H9 (cell line): Measurements from ENCODE around the gene HBG2. TPM values are rescaled to one million over a fixed set of nuclear protein-coding genes. Genes with fewer than 3 reads are reported as not detected.

Experiments used
- DNase-seq: peaks from one replicate; pipeline ENCODE4 v3.0.0-alpha.2; 2017
- H2AFZ ChIP-seq: one replicate; pipeline ENCODE4 v1.6.1; 2013; ENCODE audit warnings: mild to moderate bottlenecking, low read length, control low read depth, moderate library complexity
- H2AK5ac ChIP-seq: 2 replicates; pipeline ENCODE4 v1.6.1; 2013; ENCODE audit warnings: low read length, control low read depth, mixed read lengths; ENCODE audit not compliant: insufficient read length
- H2BK120ac ChIP-seq: one replicate; pipeline ENCODE4 v1.6.1; 2013; ENCODE audit warnings: low read depth, mild to moderate bottlenecking, low read length, control low read depth, inconsistent platforms; ENCODE audit not compliant: poor library complexity, severe bottlenecking
- H2BK12ac ChIP-seq: 2 replicates; pipeline ENCODE4 v1.6.1; 2013; ENCODE audit warnings: low read length, control low read depth, mixed read lengths, low read depth; ENCODE audit not compliant: insufficient read length
- H2BK15ac ChIP-seq: 2 replicates; pipeline ENCODE4 v1.6.1; 2013; ENCODE audit warnings: low read depth, low read length, control low read depth
- H2BK20ac ChIP-seq: one replicate; pipeline ENCODE4 v1.6.1; 2013; ENCODE audit warnings: low read depth, mild to moderate bottlenecking, low read length, control low read depth, inconsistent platforms; ENCODE audit not compliant: poor library complexity, severe bottlenecking
- H2BK5ac ChIP-seq: 2 replicates; pipeline ENCODE4 v1.6.1; 2013; ENCODE audit warnings: low read length, control low read depth, mixed read lengths; ENCODE audit not compliant: insufficient read length
- H3K14ac ChIP-seq: 2 replicates; pipeline ENCODE4 v1.6.1; 2013; ENCODE audit warnings: low read length, control low read depth; ENCODE audit not compliant: insufficient read depth
- H3K18ac ChIP-seq: 2 replicates; pipeline ENCODE4 v1.6.1; 2013; ENCODE audit warnings: low read depth, mild to moderate bottlenecking, mixed read lengths, low read length, control low read depth; ENCODE audit not compliant: insufficient read length
- H3K23ac ChIP-seq: 2 replicates; pipeline ENCODE4 v1.6.1; 2013; ENCODE audit warnings: low read length, control low read depth, mixed read lengths, low read depth; ENCODE audit not compliant: insufficient read length
- H3K23me2 ChIP-seq: 2 replicates; pipeline ENCODE4 v1.6.1; 2013; ENCODE audit warnings: low read depth, mild to moderate bottlenecking, mixed read lengths, low read length, control low read depth; ENCODE audit not compliant: insufficient read length, poor library complexity, severe bottlenecking
- H3K27ac ChIP-seq: 2 replicates; pipeline ENCODE4 v1.5.1; 2013; ENCODE audit warnings: low read length, control low read depth, mixed read lengths, low read depth; ENCODE audit not compliant: insufficient read length
- H3K27me3 ChIP-seq: 2 replicates; pipeline ENCODE4 v1.6.1; 2013; ENCODE audit warnings: low read length, control low read depth, inconsistent platforms; ENCODE audit not compliant: insufficient read depth
- H3K4ac ChIP-seq: 2 replicates; pipeline ENCODE4 v1.6.1; 2013; ENCODE audit warnings: low read depth, mild to moderate bottlenecking, control low read depth, inconsistent platforms, low read length, moderate library complexity
- H3K4me1 ChIP-seq: 2 replicates; pipeline ENCODE4 v1.6.1; 2013; ENCODE audit warnings: low read length, control low read depth, inconsistent platforms; ENCODE audit not compliant: insufficient read depth
- H3K4me2 ChIP-seq: 2 replicates; pipeline ENCODE4 v1.6.1; 2013; ENCODE audit warnings: low read length, control low read depth, mixed read lengths; ENCODE audit not compliant: insufficient read length, insufficient read depth
- H3K56ac ChIP-seq: 2 replicates; pipeline ENCODE4 v1.6.1; 2013; ENCODE audit warnings: low read depth, mild to moderate bottlenecking, mixed read lengths, low read length, control low read depth; ENCODE audit not compliant: insufficient read length
- H3K79me1 ChIP-seq: 2 replicates; pipeline ENCODE4 v1.6.1; 2013; ENCODE audit warnings: low read depth, mild to moderate bottlenecking, moderate library complexity, low read length, control low read depth, inconsistent platforms; ENCODE audit not compliant: insufficient read depth, poor library complexity, severe bottlenecking
- H3K79me2 ChIP-seq: 2 replicates; pipeline ENCODE4 v1.6.1; 2013; ENCODE audit warnings: low read length, control low read depth, inconsistent platforms; ENCODE audit not compliant: insufficient read depth
- H3K9ac ChIP-seq: 2 replicates; pipeline ENCODE4 v1.6.1; 2013; ENCODE audit warnings: low read length, control low read depth, mixed read lengths; ENCODE audit not compliant: insufficient read length; ENCODE audit errors: extremely low read depth
- H3K9me3 ChIP-seq: one replicate; pipeline ENCODE4 v1.6.1; 2013; ENCODE audit warnings: low read depth, low read length, inconsistent platforms; ENCODE audit not compliant: control insufficient read depth
- H3T11ph ChIP-seq: one replicate; pipeline ENCODE4 v1.6.1; 2013; ENCODE audit warnings: mild to moderate bottlenecking, low read length, control low read depth, inconsistent platforms
- H4K20me1 ChIP-seq: one replicate; pipeline ENCODE4 v1.6.1; 2013; ENCODE audit not compliant: control insufficient read depth, insufficient read length, insufficient read depth
- H4K5ac ChIP-seq: 2 replicates; pipeline ENCODE4 v1.6.1; 2013; ENCODE audit warnings: low read depth, mild to moderate bottlenecking, mixed read lengths, low read length, control low read depth; ENCODE audit not compliant: insufficient read length
- H4K8ac ChIP-seq: replicated peaks from 2 replicates; pipeline ENCODE4 v1.6.1; 2013; ENCODE audit warnings: low read length, control low read depth, mixed read lengths, low read depth; ENCODE audit not compliant: insufficient read length
- H4K91ac ChIP-seq: 2 replicates; pipeline ENCODE4 v1.6.1; 2013; ENCODE audit warnings: low read depth, mild to moderate bottlenecking, moderate library complexity, mixed read lengths, low read length, control low read depth; ENCODE audit not compliant: insufficient read length
- H3K27ac Mint-ChIP-seq, 3 experiments: 2 replicates in 2 of 3; 3 replicates in 1 of 3; pipeline ENCODE4 v1.8.0; 2020 to 2021; ENCODE audit warnings: mixed read lengths in 3 of 3, mild to moderate bottlenecking in 1 of 3, moderate library complexity in 1 of 3
- H3K27me3 Mint-ChIP-seq: 2 replicates; pipeline ENCODE4 v1.8.0; 2021; ENCODE audit warnings: low read depth, mild to moderate bottlenecking, moderate library complexity, mixed read lengths
- H3K36me3 Mint-ChIP-seq, 3 experiments: 2 replicates in 2 of 3; 3 replicates in 1 of 3; pipeline ENCODE4 v1.8.0; 2020 to 2021; ENCODE audit warnings: low read depth in 3 of 3, mixed read lengths in 3 of 3; ENCODE audit not compliant: insufficient read depth in 1 of 3
- H3K4me1 Mint-ChIP-seq, 2 experiments: 2 replicates each; pipeline ENCODE4 v1.8.0; 2020; ENCODE audit warnings: mixed read lengths in 2 of 2
- H3K4me3 Mint-ChIP-seq, 2 experiments: 2 replicates in 1 of 2; 3 replicates in 1 of 2; pipeline ENCODE4 v1.8.0; 2020 to 2021; ENCODE audit warnings: mild to moderate bottlenecking in 2 of 2, mixed read lengths in 2 of 2, moderate library complexity in 1 of 2
- H3K9me3 Mint-ChIP-seq, 2 experiments: 2 replicates in 1 of 2; 3 replicates in 1 of 2; pipeline ENCODE4 v1.8.0; 2020; ENCODE audit warnings: mild to moderate bottlenecking in 2 of 2, mixed read lengths in 2 of 2, moderate library complexity in 1 of 2
- total RNA-seq: library from RNA; stranded (reverse); gene quantifications from 2 replicates; pipeline ENCODE4 v1.2.1, GENCODE V29; 2021
- TF ChIP-seq, protein P1 (sequence below): fragments of 200-600 bp; sonication (generic); conservative IDR thresholded peaks from 3 replicates; pipeline ENCODE4 v1.8.0; 2021; ENCODE audit warnings: antibody characterized with exemption, mild to moderate bottlenecking

The HBG2 gene
- total RNA-seq, 1 experiment from 2014 or later = not detected

DNA sequence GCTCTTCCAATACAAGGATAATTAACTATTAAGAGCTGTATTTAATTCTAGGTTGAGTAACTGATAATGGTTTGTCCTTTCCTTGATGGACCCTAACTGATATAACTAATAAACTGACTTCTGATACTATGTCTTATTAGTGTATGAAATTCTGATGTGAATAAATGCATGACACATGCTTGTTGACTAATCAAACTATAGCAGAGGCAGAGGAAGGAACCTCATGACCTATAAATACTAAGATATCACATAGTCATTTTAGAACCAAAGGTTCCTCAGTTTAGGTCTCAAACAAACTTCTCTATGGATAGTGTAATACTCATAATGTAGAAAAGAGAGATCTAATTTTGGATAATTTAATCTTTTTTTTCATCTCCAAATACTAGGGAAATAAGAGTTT lies 15.5 kb downstream of the HBG2 start:
- Histone ChIP-seq H4K5ac (no peak overlapping the region), H3K9ac (no peak overlapping the region), H3K56ac (no peak overlapping the region), H2AFZ (no peak overlapping the region), H3K23me2 (no peaks in the 10 kb centered on the region), H2BK120ac (no peak overlapping the region), H3K18ac (no peak overlapping the region), H3K79me2 (no peaks in the 10 kb centered on the region), H3K4ac (no peak overlapping the region), H2BK12ac (no peak overlapping the region), H4K20me1 (no peaks in the 10 kb centered on the region), H4K8ac (no peak overlapping the region), H3K9me3 (no peaks in the 10 kb centered on the region), H3K23ac (no peak overlapping the region), H3K27ac (no peak overlapping the region), H2AK5ac (no peak overlapping the region), H3K4me2 (no peak overlapping the region), H2BK20ac (no peak overlapping the region), H3K27me3 (no peaks in the 10 kb centered on the region), H4K91ac (no peak overlapping the region), H3K79me1 (no peaks in the 10 kb centered on the region), H3K4me1 (no peaks in the 10 kb centered on the region), H3T11ph (no peak overlapping the region), H2BK15ac (no peak overlapping the region), H3K14ac (no peak overlapping the region), H2BK5ac (no peak overlapping the region)
- peaks cover 6% of the 10 kb centered on the region for H3K27me3 Mint-ChIP-seq
- no peaks in the 10 kb centered on the region for H3K9me3 Mint-ChIP-seq
- no peak for DNase-seq
- H3K4me1 Mint-ChIP-seq = no peaks in the 10 kb centered on the region
- H3K27ac Mint-ChIP-seq = no peak overlapping the region
- no peak overlapping the region for H3K4me3 Mint-ChIP-seq
- H3K36me3 Mint-ChIP-seq = no peaks in the 10 kb centered on the region
- TF ChIP-seq, protein P1, sequence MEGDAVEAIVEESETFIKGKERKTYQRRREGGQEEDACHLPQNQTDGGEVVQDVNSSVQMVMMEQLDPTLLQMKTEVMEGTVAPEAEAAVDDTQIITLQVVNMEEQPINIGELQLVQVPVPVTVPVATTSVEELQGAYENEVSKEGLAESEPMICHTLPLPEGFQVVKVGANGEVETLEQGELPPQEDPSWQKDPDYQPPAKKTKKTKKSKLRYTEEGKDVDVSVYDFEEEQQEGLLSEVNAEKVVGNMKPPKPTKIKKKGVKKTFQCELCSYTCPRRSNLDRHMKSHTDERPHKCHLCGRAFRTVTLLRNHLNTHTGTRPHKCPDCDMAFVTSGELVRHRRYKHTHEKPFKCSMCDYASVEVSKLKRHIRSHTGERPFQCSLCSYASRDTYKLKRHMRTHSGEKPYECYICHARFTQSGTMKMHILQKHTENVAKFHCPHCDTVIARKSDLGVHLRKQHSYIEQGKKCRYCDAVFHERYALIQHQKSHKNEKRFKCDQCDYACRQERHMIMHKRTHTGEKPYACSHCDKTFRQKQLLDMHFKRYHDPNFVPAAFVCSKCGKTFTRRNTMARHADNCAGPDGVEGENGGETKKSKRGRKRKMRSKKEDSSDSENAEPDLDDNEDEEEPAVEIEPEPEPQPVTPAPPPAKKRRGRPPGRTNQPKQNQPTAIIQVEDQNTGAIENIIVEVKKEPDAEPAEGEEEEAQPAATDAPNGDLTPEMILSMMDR = no peak
